Heart left ventricle (tissue), 16 donors: Measurements from ENCODE around the gene SZT2. TPM values are rescaled to one million over a fixed set of nuclear protein-coding genes. Genes with fewer than 3 reads are reported as not detected.

Experiments used
- ATAC-seq, 4 donors: fragments of 200-7000 bp; cut with Tn5 transposase; one replicate each; pipeline ENCODE4 v1.9.1; 2020 to 2022; ENCODE audit warnings: moderate library complexity in 4 of 4, mild to moderate bottlenecking in 3 of 4, moderate number of reproducible peaks in 1 of 4
- DNase-seq, 5 donors: peaks; one replicate each; pipeline ENCODE4 v3.0.0-alpha.2; 2020
- H3K27ac ChIP-seq, 12 donors: fragments of 200-600 bp; sonication (generic) in 4 of 12; one replicate each; pipeline versions ENCODE4 v1.5.0 to v1.8.0; 2016 to 2022; ENCODE audit warnings: mild to moderate bottlenecking in 2 of 12
- H3K27me3 ChIP-seq, 9 donors: fragments of 200-600 bp; sonication (generic) in 2 of 9; one replicate each; pipeline versions ENCODE4 v1.5.1 to v1.8.0; 2016 to 2022; ENCODE audit warnings: mild to moderate bottlenecking in 3 of 9
- H3K36me3 ChIP-seq, 9 donors: fragments of 200-600 bp; sonication (generic) in 2 of 9; one replicate each; pipeline versions ENCODE4 v1.5.0 to v1.8.0; 2018 to 2022; ENCODE audit warnings: mild to moderate bottlenecking in 2 of 9
- H3K4me1 ChIP-seq, 12 donors: fragments of 200-600 bp; sonication (generic) in 4 of 12; one replicate each; pipeline versions ENCODE4 v1.5.0 to v1.8.0; 2016 to 2022; ENCODE audit warnings: mild to moderate bottlenecking in 3 of 12
- H3K4me3 ChIP-seq, 12 donors: fragments of 200-600 bp; sonication (generic) in 4 of 12; one replicate each; pipeline versions ENCODE4 v1.5.0 to v1.8.0; 2017 to 2022; ENCODE audit warnings: mild to moderate bottlenecking in 9 of 12, moderate library complexity in 4 of 12
- H3K9me3 ChIP-seq, 12 donors: fragments of 200-600 bp; sonication (generic) in 4 of 12; one replicate each; pipeline versions ENCODE4 v1.5.0 to v1.8.0; 2016 to 2022; ENCODE audit warnings: mild to moderate bottlenecking in 1 of 12
- POLR2A ChIP-seq, 2 donors: fragments of 450-650 bp; IDR thresholded peaks; one replicate each; pipeline ENCODE4 v1.6.1; 2017; ENCODE audit warnings: antibody characterized with exemption in 2 of 2, mild to moderate bottlenecking in 2 of 2, moderate library complexity in 2 of 2
- WGBS, 4 donors: extraction: QIAGEN DNeasy Blood & Tissue Kit in 2 of 4; methylation state at CpG; one replicate each; pipeline versions ENCODE4 v1.1.5 to v1.1.7; 2013 to 2018; 5-methylcytosine and 5-hydroxymethylcytosine counted together
- intact Hi-C, 10 donors: fragments of 100-400 bp; cut with DNase I; formaldehyde crosslinking; loops; one replicate each; pipeline versions ENCODE4 v1.11.1 to v1.14.2; 2022
- polyA plus RNA-seq, 2 donors: library from polyadenylated mRNA; stranded (reverse); fragments of 200-250 nt; gene quantifications; one replicate each; pipeline ENCODE4 v1.2.3, GENCODE V29; 2013
- total RNA-seq, 9 donors: library from RNA; depleted of rRNA in 2 of 9; stranded (reverse); fragments of >200 nt in 2 of 9; fragmentation: NEBNext Ultra II Directional in 3 of 9; extraction: Animal tissue kit (Norgen Biotek cat#: 25700) in 3 of 9; gene quantifications; one replicate each; pipeline versions ENCODE4 v1.1.0 to v1.2.4, GENCODE V29; 2016 to 2023
- TF ChIP-seq, protein P1 (sequence below), 12 donors: fragments of 200-600 bp; sonication (generic) in 4 of 12; IDR thresholded peaks; one replicate each; pipeline versions ENCODE4 v1.5.0 to v1.8.0; 2018 to 2022; ENCODE audit warnings: antibody characterized with exemption in 12 of 12, mild to moderate bottlenecking in 5 of 12
- donor health status: ischemic (EF 13 %, LVEDD 7.1; RV severe dilation, severe dysfunction).
- donor health status: healthy with polysubstance abuse.
- donor health status: DM: no; HTN: yes; CAD: no.
- donor health status: DM: no; HTN: no; CAD: no.
- donor health status: ischemic (EF 25% LVEDD 6.9; RV normal size, moderate dysfunction).
- donor health status: ischemic (EF 25% LVEDD 5.7; RV mildly dilated, moderate dysfunction).
- donor health status: healthy.
- donor health status: DM: yes; HTN: yes; CAD: no.
- donor health status: ischemic (EF 35%, LVEDD 5.7; RV mildly dilated, moderate dysfunction).
- donor health status: nonischemic (EF 11% LVEDD 7.7; RV severe dilation, severe dysfunction).
- donor health status: DM: yes; HTN: yes; CAD: no.
- donor health status: PGD.
- donor health status: ischemic (EF 29% LVEDD 5.4; RV normal size, mild dysfunction).
- donor health status: nonischemic (EF 23%, LVEDD 6.1; RV moderate dilation, normal function).

Gene SZT2
- total and polyA plus RNA-seq, 11 donors: 13.1 to 39.7 (median 24.4) TPM

- TF ChIP-seq, protein P1, sequence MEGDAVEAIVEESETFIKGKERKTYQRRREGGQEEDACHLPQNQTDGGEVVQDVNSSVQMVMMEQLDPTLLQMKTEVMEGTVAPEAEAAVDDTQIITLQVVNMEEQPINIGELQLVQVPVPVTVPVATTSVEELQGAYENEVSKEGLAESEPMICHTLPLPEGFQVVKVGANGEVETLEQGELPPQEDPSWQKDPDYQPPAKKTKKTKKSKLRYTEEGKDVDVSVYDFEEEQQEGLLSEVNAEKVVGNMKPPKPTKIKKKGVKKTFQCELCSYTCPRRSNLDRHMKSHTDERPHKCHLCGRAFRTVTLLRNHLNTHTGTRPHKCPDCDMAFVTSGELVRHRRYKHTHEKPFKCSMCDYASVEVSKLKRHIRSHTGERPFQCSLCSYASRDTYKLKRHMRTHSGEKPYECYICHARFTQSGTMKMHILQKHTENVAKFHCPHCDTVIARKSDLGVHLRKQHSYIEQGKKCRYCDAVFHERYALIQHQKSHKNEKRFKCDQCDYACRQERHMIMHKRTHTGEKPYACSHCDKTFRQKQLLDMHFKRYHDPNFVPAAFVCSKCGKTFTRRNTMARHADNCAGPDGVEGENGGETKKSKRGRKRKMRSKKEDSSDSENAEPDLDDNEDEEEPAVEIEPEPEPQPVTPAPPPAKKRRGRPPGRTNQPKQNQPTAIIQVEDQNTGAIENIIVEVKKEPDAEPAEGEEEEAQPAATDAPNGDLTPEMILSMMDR (IDR thresholded peaks at IDR 0.05): no peak
- TF ChIP-seq POLR2A (IDR thresholded peaks at IDR 0.05): no peak
- DNase-seq (no peak), ATAC-seq (no peak)
- H3K36me3 ChIP-seq: peaks cover 0 to 55% (median 48%) of the 10 kb centered on the region in 9 donors
- H3K27ac ChIP-seq: peak overlapping the region in 1 of 12 donors; percentile 96
- H3K4me3 ChIP-seq: no peak overlapping the region
- no peaks in the 10 kb centered on the region for H3K9me3 ChIP-seq
- WGBS, 4 donors: 88 to 91% (median 90%) methylated on average over 22 of the region's 22 CpGs
- intact Hi-C loops: no loop called here
- no peaks in the 10 kb centered on the region for H3K27me3 ChIP-seq
- peaks cover 0 to 36% (median 7%) of the 10 kb centered on the region in 12 donors for H3K4me1 ChIP-seq
Measured at GRCh38 chr1:43451701-43452532, 62.2 kb downstream of the SZT2 start.

DNA sequence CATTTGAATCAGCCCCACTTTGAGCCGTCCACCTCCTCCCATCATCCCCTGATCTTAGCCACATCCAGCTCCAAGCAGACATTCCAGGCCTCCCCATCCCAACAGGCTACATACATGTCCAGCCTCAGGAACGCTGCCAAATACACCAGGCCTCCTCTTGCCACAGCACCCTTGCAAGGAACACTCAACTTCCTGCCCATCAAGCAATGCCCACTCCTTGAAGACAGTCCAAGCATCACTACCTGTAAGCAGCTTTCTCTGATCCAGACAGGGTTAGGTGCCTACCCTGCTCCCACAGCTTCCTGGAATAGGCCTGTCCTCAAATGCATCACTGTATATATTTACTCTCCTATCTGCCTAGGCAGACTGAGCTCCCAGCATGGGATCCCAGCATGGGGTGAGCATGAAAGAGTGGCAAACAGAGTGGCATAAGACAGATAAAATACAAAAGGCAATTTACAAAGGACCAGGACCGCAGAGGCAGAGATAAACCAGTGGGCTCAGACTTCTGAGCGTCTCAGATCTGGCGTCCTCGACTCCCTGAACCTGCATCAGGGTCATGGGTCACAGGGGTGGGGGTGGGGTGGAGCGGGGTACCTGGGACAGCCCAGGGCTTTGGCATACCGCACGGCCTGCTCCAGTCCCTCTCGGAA, 63.2 kb downstream of the SZT2 start:
- peak overlapping the region; percentile 84 to 96 (median 89) for H3K27ac ChIP-seq
- peaks cover 0 to 5% (median 0%) of the 10 kb centered on the region in 9 donors for H3K27me3 ChIP-seq
- H3K4me3 ChIP-seq: peak overlapping the region; percentile 35 to 74 (median 62)
- intact Hi-C loops: no loop called here
- H3K9me3 ChIP-seq: no peaks in the 10 kb centered on the region
- peaks cover 0 to 36% (median 7%) of the 10 kb centered on the region in 12 donors for H3K4me1 ChIP-seq
- TF ChIP-seq POLR2A (IDR thresholded peaks at IDR 0.05): no peak
- TF ChIP-seq, protein P1 (IDR thresholded peaks at IDR 0.05): no peak
- peak in 3 of 4 donors; percentile 6 to 31 (median 16) for ATAC-seq
- peak in 2 of 5 donors; percentile 50 to 56 for DNase-seq
- peaks cover 0 to 45% (median 38%) of the 10 kb centered on the region in 9 donors for H3K36me3 ChIP-seq
- WGBS, 4 donors: 12 to 24% (median 16%) methylated on average over 10 of the region's 10 CpGs

GRCh38 chr1:43453442-43454269, 64.0 kb downstream of the SZT2 start, which contains the start of gene HYI:
TSS of gene HYI (minus strand) at chr1:43453931. CDS start at chr1:43453793, 138 bp downstream.
- no peak for TF ChIP-seq POLR2A (IDR thresholded peaks at IDR 0.05)
- TF ChIP-seq, protein P1 (IDR thresholded peaks at IDR 0.05): no peak
- DNase-seq: peak; percentile 84 to 89 (median 87)
- intact Hi-C loops: no loop called here

More at GRCh38 chr1:43453442-43454269, 64.0 kb downstream of the SZT2 start, which contains the start of gene HYI:
- Histone ChIP-seq H3K4me1 (peaks cover 0 to 28% (median 7%) of the 10 kb centered on the region in 12 donors), H3K4me3 (peak within 1 kb of the TSS; percentile 35 to 74 (median 62)), H3K9me3 (no peaks in the 10 kb centered on the region), H3K27me3 (peaks cover 0 to 5% (median 0%) of the 10 kb centered on the region in 9 donors), H3K36me3 (peaks cover 0 to 38% (median 31%) of the 10 kb centered on the region in 9 donors), H3K27ac (peak within 1 kb of the TSS; percentile 84 to 96 (median 89))
- peak; percentile 62 to 83 (median 69) for ATAC-seq
- 1 to 2% (median 1%) methylated on average over 32 to 87 of the region's 87 CpGs for WGBS, 4 donors
